ENCODE data around the gene CNNM2. TPM values are rescaled to one million over a fixed set of nuclear protein-coding genes. Genes with fewer than 3 reads are reported as not detected.
"Not testable (repeated sequence)": the region's sequence is repeated elsewhere in the genome, so short reads cannot be mapped to it uniquely, and the experiment has no call there.

The CNNM2 gene
- total RNA-seq, 1 experiment from 2014 or later: 13.9 TPM

DNA sequence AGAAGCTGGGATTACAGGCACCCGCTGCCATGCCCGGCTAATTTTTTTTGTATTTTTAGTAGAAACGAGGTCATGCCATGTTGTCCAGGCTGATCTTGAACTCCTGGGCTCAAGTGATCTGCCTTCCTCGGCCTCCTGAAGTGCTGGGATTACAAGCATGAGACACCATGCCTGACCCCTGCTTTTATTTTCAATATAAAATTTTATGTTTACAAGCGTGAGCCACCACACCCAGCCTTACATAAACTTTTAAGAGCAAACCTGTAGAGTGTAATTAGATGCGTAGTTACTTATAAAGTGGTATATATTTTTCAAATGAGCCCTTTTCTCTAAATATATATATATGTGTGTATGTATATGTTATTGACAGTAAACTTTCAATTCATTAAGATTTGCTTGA lies 8.7 kb downstream of the CNNM2 start:
- no peak for DNase-seq (ENCODE audit: low spot score)

DNA sequence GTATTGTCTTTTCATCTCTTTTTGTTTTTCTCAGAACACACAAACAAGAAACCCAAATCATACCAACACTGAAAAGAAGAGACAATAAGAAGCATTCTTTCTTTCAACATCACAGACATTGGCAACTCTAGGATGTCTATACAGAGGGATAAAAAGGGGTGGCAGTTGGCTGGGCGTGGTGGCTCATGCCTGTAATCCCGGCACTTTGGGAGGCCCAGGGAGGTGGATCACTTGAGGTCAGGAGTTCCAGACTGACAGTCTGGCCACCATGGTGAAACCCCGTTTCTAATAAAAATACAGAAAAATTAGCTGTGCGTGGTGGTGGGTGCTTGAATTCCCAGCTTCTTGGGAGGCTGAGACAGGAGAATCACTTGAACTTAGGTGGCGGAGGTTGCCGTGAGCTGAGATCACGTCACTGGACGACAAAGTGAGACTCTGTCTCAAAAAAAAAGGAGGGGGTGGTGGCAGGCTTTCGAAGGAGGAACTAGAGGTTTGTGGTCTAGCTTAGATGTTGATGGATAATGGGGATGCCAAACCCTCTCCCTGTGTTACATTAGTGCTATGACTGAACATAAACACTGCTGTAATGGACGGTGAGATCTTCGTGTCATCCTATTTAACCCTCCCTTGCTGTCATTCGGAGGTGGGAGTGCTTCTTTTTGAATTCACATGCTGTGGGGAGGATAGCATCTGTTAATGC lies 9.4 kb downstream of the CNNM2 start:
- no peak for DNase-seq (ENCODE audit: low spot score)

DNA sequence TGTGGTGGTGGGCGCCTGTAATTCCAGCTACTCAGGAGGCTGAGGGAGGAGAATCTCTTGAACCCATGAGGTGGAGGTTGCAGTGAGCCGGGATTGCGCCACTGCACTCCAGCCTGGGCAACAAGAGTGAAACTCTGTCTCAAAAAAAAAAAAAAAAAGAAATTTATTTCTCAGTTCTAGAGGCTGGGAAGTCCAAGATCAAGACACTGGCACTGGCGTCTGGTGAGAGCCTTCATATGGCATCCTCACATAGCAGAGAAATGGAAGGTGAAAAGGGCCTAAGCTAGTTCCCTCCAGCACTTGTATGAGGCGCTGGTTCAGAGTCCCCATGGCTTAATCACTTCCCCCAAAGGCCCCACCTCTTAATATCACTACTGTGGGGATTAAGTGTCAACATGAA lies 10.3 kb downstream of the CNNM2 start:
- DNase-seq (ENCODE audit: low spot score): not testable (repeated sequence)

DNA sequence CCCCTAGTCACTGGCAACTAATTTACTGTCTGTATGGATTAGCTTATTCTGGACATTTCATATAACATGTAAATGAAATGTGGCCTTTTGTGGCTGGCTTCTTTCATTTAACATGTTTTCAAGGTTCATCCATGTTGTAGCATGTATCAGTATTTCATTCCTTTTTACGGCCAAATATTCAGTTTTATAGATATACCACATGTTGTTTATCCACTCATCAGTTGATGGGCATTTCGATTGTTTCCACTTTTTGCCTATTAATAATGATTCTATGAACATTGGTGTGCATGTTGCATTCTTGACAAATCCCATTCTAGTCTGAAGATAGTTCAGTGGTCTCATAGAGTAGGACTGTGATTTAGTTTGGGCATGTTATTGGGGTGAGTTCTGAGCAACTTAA lies 12.6 kb downstream of the CNNM2 start:
- no peak for DNase-seq (ENCODE audit: low spot score)

DNA sequence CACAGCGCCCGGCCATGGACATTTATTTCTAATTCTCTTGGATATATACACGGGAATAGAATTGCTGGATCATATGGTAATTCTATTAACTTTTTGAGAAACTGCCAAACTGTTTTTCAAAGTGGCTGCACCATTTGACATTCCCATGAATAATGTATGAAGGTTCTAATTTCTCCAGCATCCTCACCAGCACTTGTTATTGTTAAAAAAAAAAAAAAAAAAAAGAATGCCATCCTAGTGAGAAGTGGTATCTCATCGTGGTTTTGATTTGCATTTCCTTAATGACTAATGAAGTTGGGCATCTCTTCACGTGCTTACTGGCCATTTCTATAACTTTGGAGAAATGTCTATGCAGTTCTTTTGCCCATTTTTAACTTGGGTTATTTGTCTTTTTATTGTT lies 13.5 kb downstream of the CNNM2 start:
- no peak for DNase-seq (ENCODE audit: low spot score)

DNA sequence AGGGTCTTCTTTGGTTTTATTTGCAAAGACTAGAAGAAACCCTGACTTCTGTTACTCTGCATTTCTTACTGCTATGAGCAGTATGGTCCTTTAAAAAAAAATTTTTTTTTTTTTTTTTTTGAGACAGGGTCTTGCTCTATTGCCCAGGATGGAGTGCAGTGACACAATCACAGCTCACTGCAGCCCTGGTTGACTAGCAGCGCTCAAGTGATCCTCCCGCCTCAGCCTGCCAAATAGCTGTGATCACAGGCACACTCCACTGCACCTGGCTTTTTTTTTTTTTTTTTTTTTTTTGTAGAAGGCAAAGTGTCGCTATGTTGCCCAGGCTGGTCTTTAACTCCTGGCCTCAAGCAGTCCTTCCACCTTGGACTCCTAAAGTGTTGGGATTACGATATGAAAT lies 17.4 kb downstream of the CNNM2 start:
- no peak for DNase-seq (ENCODE audit: low spot score)

DNA sequence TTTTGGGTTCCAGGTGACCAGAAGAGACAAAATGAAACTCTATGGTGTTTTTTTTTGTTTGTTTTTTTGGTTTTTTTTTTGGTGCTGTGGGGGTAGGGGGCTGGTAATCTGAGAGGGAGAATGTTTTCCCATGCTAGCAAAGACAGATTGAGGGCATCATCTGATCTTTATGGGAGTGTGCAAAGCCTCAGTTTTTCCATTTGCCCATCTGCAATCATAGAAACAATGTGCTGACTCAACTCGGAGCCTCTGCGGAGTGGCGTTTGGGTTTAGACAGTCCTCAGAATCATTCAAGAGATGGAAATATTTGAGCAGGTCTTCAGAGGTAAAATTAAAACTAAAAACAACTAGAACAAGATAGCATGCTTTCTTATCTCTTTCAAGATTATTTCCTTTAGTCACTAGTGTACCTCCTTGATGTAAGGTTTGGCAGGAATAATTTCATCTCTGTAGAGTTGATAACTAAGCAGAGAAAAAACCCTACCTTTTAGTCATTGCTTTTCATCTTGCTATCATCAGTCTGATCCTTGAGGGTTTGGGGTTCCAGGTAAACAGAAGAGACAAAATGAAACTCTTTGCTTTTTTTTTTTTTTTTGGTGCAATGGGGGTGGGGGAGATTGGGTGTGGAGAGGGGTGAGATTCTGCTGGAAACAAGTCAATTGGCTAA lies 18.0 kb downstream of the CNNM2 start:
- no peak for DNase-seq (ENCODE audit: low spot score)

DNA sequence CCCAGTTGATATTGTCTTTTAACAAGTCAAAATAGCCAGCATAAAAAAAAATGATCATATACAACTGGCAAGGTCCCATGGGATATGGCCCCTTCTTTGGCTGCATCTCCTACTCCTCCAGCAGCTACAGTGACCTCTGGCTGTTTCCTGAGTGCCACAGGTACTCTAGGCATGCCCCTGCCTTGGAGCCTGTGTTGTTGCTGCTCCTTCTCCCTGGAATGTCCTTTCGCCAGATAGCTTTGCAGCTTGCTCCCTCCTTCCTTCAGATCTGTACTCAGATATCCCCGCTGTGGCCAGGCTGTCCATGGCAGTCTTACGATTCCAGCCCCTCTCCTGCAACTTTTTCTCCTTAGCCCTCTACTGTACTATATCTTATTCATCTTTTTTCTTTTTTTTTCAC lies 23.3 kb downstream of the CNNM2 start:
- DNase-seq (ENCODE audit: low spot score): no peak

DNA sequence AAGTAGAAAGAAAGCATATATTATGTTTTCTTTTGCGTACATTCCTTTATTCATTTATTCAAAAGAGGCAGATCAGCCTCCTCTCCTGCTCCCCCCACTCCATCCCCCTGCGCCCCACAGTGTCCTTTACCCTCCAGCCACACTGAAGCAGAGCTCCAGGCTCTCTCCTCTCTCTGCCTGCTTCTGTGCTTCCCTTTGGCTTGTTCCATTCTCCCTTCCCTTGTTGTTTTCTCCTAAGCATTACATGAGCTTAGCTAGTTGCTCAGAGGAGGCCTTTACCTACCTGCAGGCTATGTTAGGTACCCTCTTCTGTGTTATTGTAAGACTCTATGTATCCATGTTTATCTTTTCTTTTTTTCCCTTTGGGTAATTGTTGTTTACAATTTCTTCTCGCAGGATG lies 27.4 kb downstream of the CNNM2 start:
- DNase-seq (ENCODE audit: low spot score): no peak

DNA sequence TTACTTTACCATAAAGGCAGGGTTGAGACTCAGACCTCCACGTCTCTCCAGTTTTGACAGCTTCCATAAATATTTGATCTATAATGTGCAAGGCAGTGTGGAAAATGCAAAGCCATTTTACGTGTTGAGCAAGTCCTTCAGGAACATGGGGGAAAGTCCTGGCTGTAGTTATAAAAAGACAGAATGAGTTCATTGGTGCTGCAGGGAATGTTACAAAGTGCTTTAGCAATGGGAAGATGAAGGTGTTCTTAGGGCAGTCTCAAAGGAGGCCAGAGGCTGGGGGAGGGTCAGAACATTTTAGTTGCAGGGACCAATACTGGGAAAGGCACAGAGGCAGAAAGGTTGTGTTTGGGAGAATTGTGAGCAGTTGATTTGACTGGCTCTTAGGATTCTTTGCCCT lies 27.9 kb downstream of the CNNM2 start:
- no peak for DNase-seq (ENCODE audit: low spot score)

DNA sequence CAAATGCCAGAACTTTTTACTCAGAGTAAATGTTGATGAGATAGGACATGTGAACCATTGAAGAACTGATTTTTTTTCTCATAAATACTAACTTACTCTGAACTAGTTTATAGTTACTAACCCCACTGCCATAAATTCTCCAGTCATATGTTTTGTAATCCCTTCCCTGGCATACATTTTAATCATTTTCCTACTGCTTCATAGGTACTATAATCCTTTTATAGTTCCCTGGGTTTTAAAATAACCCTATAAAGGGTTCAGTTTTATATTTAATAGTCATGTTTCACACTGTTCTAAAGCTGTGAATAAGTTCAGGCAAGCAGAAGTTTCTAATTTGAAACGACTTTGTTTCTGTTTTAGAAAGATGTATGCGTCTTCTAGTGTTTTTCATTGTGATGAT lies 28.9 kb downstream of the CNNM2 start:
- no peak for DNase-seq (ENCODE audit: low spot score)

DNA sequence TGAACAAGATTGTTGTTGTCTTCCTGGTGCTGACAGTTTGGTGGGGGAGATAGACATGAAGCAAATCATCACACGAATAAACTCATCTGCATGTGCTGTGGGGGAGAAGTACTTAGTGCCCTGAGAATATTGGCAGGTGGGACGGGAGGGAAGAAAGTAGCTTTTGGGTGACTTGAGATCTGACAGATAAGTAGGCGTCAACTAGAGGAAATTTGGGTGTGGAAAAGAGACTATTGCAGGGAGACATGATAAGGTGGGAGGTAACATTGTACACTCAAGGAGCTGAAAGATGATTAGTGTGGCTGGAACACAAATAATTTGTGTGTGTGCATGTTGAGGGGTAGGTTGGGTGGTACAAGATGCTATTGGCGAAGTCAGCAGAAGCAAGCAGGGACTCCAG lies 30.1 kb downstream of the CNNM2 start:
- DNase-seq (ENCODE audit: low spot score): no peak

DNA sequence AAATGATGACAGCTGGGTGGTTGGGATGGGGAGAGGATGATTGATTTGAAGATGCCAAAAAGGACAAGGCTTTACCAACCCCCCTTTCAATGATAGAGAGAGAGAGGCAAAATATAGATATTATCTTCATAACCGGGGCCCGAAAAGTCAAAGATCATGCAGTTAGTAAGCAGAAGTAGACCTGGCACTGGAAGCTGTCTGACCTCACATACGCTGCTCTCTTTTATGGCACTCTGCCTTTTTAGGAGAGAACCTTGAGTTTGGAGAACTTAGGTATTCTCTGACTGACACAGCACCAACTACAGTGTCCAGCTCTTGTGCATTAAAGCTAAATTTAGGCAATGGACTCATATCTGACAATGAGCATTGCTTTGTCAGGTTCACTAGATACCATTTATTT lies 30.7 kb downstream of the CNNM2 start:
- DNase-seq (ENCODE audit: low spot score): no peak

DNA sequence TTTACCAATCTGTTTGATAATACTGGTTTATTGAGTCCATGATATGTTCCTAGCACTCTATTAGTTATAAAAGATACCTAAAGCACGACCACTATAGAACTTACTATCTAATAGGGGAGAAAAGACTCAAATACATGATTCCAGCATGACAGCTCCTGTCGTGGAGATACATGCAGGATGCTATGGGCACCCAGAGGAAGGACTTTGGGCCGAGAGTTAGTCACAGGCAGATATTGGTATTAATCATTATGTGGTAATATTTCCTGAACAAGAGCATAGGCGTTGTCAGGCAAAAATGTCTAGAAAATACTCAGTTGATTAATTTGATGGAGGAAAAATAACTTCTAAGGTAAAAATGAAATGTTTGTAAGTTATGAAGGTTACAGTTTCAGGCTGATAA lies 31.8 kb downstream of the CNNM2 start:
- DNase-seq (ENCODE audit: low spot score): no peak

DNA sequence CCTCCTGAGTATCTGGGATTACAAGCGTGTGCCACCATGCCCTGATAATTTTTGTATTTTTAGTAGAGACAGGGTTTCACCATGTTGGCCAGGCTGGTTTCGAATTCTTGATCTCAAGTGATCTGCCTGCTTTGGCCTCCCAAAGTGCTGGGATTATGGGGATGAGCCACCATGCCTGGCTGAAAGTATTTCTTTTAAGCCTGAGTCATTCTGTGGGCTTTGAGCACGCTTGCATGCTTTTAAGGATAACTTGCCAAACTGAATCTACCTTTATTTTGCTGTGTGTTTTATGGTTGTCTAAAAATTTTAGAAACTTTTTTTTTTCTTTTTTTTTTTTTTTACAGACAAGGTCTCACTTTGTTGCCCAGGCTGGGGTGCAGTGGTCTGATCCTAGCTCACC lies 33.2 kb downstream of the CNNM2 start:
- DNase-seq (ENCODE audit: low spot score): no peak

DNA sequence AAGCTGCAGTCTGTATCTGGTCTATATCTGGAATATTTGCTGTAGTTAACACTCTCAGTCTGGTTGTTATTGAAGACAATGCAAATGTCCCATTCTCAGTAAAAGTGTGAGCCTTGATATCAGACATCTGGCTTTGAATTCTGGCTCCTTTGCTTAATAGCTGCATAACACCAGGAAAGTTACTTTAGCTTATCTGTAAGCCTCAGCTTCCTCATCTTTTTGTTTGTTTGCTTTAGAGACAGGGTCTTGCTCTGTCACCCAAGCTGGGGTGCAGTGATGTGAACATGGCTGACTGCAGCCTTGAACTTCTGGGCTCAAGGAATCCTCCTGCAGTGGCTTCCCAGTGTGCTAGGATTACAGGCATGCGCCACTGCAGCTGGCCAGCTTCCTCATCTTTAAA lies 41.3 kb downstream of the CNNM2 start:
- no peak for DNase-seq (ENCODE audit: low spot score)

DNA sequence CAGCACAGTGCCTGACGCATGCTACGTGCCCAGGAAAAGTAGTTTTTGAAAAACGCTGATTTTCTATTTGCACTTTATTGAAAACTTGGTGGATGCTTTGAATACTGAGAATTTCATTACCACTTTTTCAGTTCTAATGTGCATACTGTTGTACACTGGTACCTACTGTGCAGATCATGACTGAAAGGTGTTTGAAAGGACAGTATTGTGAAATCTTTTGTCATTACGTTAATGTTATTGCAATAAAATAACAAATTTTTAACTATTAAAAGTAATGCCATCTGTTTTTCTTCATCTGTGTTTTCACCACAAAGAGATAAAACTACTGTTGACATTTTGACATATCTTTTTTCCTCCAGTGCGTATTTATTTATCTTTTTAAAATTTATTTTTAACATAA lies 42.1 kb downstream of the CNNM2 start:
- DNase-seq (ENCODE audit: low spot score): no peak

DNA sequence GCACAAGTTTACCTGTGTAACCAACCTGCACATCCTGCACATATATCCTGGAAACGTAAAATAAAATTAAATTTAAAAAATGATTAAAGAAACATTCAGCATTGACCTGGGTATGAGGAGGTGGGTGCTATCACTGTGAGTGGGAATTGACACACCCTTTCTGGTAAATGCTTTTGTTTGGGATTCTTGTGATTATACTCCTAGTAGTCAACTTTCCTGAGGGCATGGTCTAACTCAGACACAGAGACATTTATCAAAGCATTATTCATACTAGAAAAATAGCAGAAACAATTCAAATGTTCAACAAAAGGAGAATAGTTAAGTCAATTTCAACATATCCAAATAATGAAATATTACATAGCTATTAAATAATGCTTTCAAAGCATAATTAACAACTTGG lies 44.2 kb downstream of the CNNM2 start:
- no peak for DNase-seq (ENCODE audit: low spot score)

DNA sequence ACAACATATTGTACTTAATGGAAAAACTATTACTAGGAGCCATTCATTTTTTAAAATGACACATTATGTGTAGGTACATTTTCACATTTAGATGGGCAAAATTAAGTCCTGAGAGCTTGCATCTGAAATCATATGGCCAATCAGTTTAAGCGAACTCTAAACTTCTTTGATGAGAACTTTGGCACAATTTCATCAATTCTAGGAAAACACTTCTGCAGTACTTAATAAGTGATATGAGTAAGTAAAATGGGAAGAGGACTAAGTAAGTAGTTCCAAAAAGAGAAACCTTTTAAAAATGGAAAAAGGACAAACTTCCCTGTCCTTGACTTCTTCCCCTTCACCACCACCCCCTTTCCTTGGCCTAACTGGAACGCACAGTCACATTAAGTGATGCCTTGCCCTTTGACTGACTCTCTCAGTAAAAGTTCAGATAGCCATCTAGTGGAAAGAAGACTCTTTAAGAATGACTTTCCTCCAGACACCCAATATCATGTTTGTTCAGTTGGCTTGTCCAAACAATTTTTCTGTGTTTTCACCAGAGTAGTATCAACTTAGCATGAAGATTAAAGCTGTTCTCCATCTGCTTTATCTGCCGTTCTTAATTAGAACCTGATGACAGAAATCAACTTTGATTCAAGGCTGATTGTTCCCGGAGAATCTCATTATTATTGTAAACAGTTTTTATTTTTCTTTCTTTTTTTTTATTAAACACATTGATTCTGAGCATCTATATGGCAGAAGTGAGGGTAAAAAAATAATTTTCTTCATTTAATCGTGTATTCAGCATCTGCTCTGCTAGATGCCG lies 45.1 kb downstream of the CNNM2 start:
- DNase-seq (ENCODE audit: low spot score): peak; percentile 2

DNA sequence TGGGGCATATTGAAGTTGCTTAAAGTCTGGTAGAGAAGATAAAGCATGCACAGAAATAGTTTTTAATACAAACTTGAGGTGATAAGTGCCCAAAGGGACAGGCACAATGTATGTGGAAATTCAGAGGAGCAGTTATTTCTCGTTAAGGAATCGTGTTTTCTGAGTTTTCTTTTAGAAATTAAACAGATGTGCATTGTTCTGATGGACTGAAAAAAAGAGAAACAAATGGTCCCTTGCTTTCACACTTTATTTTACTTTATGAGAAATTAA lies 45.6 kb downstream of the CNNM2 start:
- no peak for DNase-seq (ENCODE audit: low spot score)

DNA sequence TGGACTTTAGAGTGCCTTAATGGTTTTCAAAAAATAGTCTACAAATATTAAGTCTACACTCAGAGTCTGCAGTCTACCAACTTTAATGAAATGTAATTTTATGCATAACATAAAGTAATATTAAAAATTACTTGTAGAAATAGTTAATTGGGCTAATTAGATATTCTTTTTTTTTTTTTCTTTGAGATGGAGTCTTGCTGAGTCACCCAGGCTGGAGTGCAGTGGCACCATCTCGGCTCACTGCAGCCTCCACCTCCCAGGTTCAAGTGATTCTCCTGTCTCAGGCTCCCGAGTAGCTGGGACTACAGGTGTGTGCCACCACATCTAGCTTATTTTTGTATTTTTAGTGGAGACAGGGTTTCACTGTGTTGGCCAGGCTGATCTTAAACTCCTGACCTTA lies 46.0 kb downstream of the CNNM2 start:
- DNase-seq (ENCODE audit: low spot score): not testable (repeated sequence)

DNA sequence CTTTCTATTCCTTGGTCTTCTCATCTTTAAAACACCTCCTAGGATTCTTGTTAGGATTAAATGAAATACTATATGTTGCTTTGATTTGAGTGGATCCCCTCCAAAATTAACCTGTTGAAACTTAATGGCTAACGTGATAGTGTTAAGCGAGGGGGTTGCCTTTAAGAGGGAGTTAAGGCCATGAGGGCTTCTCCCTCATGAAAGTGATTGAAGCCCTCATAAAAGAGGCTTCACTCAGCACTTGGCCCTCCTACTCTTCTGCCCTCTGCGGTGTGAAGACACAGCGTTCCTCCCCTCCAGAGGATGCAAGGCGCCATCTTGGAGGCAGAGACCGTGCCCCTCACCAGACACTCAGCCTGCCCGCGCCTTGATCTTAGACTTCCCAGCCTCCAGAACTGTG lies 46.6 kb downstream of the CNNM2 start:
- DNase-seq (ENCODE audit: low spot score): no peak

DNA sequence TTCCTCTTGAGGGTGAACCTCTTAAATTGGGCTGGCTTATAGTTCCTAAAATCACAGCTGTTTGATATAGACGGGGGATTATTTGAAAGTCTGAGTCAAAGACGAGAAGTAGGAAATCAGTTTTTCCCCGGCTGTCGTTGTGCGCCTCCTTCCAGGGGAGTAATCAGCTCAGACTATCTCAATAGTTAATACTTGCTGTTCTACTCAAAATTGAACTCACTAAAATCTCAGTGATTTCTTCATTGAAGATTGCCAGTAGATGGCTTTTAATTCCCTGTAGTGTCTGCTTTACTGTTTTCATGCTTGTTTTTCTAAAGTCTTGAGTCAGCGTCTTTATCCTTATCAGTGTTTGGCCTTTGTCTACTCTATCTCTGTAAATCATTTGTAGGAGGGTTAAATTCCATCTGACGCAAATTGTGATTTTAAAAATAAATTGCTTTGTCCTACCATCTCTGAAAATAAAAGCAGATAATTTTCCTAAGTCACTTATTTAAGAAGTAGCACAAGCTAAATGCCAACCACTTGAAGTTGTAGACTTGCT lies 47.3 kb downstream of the CNNM2 start:
- DNase-seq (ENCODE audit: low spot score): no peak

Data from HT-29 (cell line).